CD14-positive monocyte (primary cell): ENCODE measurements around the gene IL34. TPM values are rescaled to one million over a fixed set of nuclear protein-coding genes. Genes with fewer than 3 reads are reported as not detected.

Experiments
- DNase-seq, 3 donors: peaks; one replicate each; pipeline ENCODE4 v3.0.0-alpha.2; 2011 to 2022
- H2AFZ ChIP-seq: 2 replicates; pipeline ENCODE4 v1.6.0; 2012; ENCODE audit warnings: mild to moderate bottlenecking, low read depth, low read length, inconsistent platforms; ENCODE audit not compliant: insufficient read depth, poor library complexity, severe bottlenecking
- H3K27ac ChIP-seq, 2 donors: 1 replicate in 1 of 2; 2 replicates in 1 of 2; pipeline ENCODE4 v1.5.1; 2012 to 2013; ENCODE audit warnings: low read length in 2 of 2, control low read depth in 1 of 2, inconsistent platforms in 1 of 2, low read depth in 1 of 2, mild to moderate bottlenecking in 1 of 2
- H3K27me3 ChIP-seq, 2 donors: one replicate each; pipeline versions ENCODE4 v1.6.0 to v1.6.1; 2011 to 2013; ENCODE audit warnings: low read length in 2 of 2; ENCODE audit not compliant: control insufficient read depth in 2 of 2, insufficient read depth in 2 of 2
- H3K36me3 ChIP-seq, 2 donors: replicated peaks in 1 of 2; 1 replicate in 1 of 2; 2 replicates in 1 of 2; pipeline versions ENCODE4 v1.5.1 to v1.6.1; 2012 to 2013; ENCODE audit warnings: low read length in 2 of 2, control low read depth in 1 of 2, inconsistent platforms in 1 of 2, mild to moderate bottlenecking in 1 of 2; ENCODE audit not compliant: insufficient read depth in 2 of 2, control insufficient read depth in 1 of 2
- H3K4me1 ChIP-seq, 2 donors: 1 replicate in 1 of 2; 2 replicates in 1 of 2; pipeline versions ENCODE4 v1.5.1 to v1.6.1; 2012 to 2013; ENCODE audit warnings: low read length in 2 of 2, control low read depth in 1 of 2, inconsistent platforms in 1 of 2, mild to moderate bottlenecking in 1 of 2, moderate library complexity in 1 of 2; ENCODE audit not compliant: insufficient read depth in 2 of 2, control insufficient read depth in 1 of 2
- H3K4me2 ChIP-seq: replicated peaks from 2 replicates; pipeline ENCODE3; 2012; ENCODE audit warnings: low read length, moderate library complexity, mild to moderate bottlenecking; ENCODE audit not compliant: poor library complexity, severe bottlenecking; ENCODE audit errors: extremely low read depth
- H3K4me3 ChIP-seq, 3 experiments: fragments of 200-600 bp in 1 of 3; sonication (generic) in 1 of 3; replicated peaks in 1 of 3; 1 replicate in 2 of 3; 2 replicates in 1 of 3; pipeline ENCODE4 v1.5.1; 2011 to 2013; ENCODE audit warnings: low read length in 3 of 3, mild to moderate bottlenecking in 3 of 3, control low read depth in 2 of 3, low read depth in 2 of 3, inconsistent platforms in 1 of 3, moderate library complexity in 1 of 3
- H3K79me2 ChIP-seq: 2 replicates; pipeline ENCODE4 v1.6.0; 2012; ENCODE audit warnings: mild to moderate bottlenecking, control low read depth, inconsistent platforms, low read length, moderate library complexity; ENCODE audit not compliant: insufficient read depth
- H3K9ac ChIP-seq: 2 replicates; pipeline ENCODE4 v1.6.0; 2017; ENCODE audit warnings: low read length, mild to moderate bottlenecking; ENCODE audit not compliant: insufficient read depth, poor library complexity, severe bottlenecking
- H3K9me3 ChIP-seq, 2 donors: replicated peaks in 1 of 2; 1 replicate in 1 of 2; 2 replicates in 1 of 2; pipeline versions ENCODE4 v1.5.1 to v1.6.1; 2012 to 2013; ENCODE audit warnings: low read length in 2 of 2, control low read depth in 1 of 2; ENCODE audit not compliant: control insufficient read depth in 1 of 2, insufficient read depth in 1 of 2
- H4K20me1 ChIP-seq: 2 replicates; pipeline ENCODE4 v1.6.0; 2012; ENCODE audit warnings: mild to moderate bottlenecking, low read length, control low read depth, moderate library complexity; ENCODE audit not compliant: insufficient read depth
- H3K27ac Mint-ChIP-seq, 7 donors: one replicate each; pipeline ENCODE4 v1.8.0; 2020; ENCODE audit warnings: mild to moderate bottlenecking in 7 of 7, mixed read lengths in 7 of 7, moderate library complexity in 6 of 7, inconsistent platforms in 2 of 7
- H3K27me3 Mint-ChIP-seq, 3 donors: one replicate each; pipeline ENCODE4 v1.8.0; 2021 to 2022; ENCODE audit warnings: low read depth in 3 of 3, mild to moderate bottlenecking in 3 of 3, mixed read lengths in 3 of 3, moderate library complexity in 3 of 3, inconsistent platforms in 1 of 3
- H3K36me3 Mint-ChIP-seq, 2 donors: one replicate each; pipeline ENCODE4 v1.8.0; 2020; ENCODE audit warnings: mixed read lengths in 2 of 2, inconsistent platforms in 1 of 2, mild to moderate bottlenecking in 1 of 2
- H3K4me1 Mint-ChIP-seq: one replicate; pipeline ENCODE4 v1.8.0; 2020; ENCODE audit warnings: mild to moderate bottlenecking, mixed read lengths
- H3K4me3 Mint-ChIP-seq, 2 donors: one replicate each; pipeline ENCODE4 v1.8.0; 2020; ENCODE audit warnings: mild to moderate bottlenecking in 2 of 2, mixed read lengths in 2 of 2, moderate library complexity in 1 of 2
- H3K9me3 Mint-ChIP-seq, 7 donors: one replicate each; pipeline ENCODE4 v1.8.0; 2020 to 2022; ENCODE audit warnings: mixed read lengths in 7 of 7, mild to moderate bottlenecking in 6 of 7, moderate library complexity in 6 of 7, inconsistent platforms in 2 of 7
- CTCF ChIP-seq: fragments of 200-600 bp; IDR thresholded peaks from one replicate; pipeline ENCODE4 v1.8.0; 2022; ENCODE audit warnings: antibody characterized with exemption, mild to moderate bottlenecking
- WGBS: methylation state at CpG from one replicate; pipeline ENCODE4 v1.1.5; 2013; ENCODE audit warnings: missing lambda C conversion rate; ENCODE audit not compliant: insufficient coverage; 5-methylcytosine and 5-hydroxymethylcytosine counted together
- intact Hi-C, 2 donors: fragments of 100-400 bp; cut with micrococcal nuclease; formaldehyde crosslinking; loops; one replicate each; pipeline versions ENCODE4 v1.15.0 to v1.15.1; 2023
- polyA plus RNA-seq, 3 donors: library from polyadenylated mRNA; depleted of rRNA in 1 of 3; unstranded in 2 of 3; stranded (reverse) in 1 of 3; fragments of 300-500 nt in 2 of 3; fragments of >200 nt in 1 of 3; fragmentation: Illumina TruSeq in 2 of 3; gene quantifications; 1 replicate in 2 of 3; 2 replicates in 1 of 3; pipeline ENCODE4 v1.2.3, GENCODE V29; 2012 to 2021

The IL34 gene
- polyA plus RNA-seq, 3 donors = not detected

- peaks cover 6% of the 10 kb centered on the region for H4K20me1 ChIP-seq
- TF ChIP-seq CTCF = no peak
- peaks cover 37 to 54% of the 10 kb centered on the region in 2 donors for H3K36me3 ChIP-seq
- H3K27me3 ChIP-seq = no peaks in the 10 kb centered on the region
- H3K27ac ChIP-seq = no peak overlapping the region
- intact Hi-C loops = no loop called here
- DNase-seq = no peak
- no peak overlapping the region for H3K4me3 ChIP-seq
- peaks cover 15 to 18% of the 10 kb centered on the region in 2 donors for H3K4me1 ChIP-seq
- no peaks in the 10 kb centered on the region for H3K79me2 ChIP-seq
- peaks cover 0 to 1% (median 0%) of the 10 kb centered on the region in 7 donors for H3K9me3 Mint-ChIP-seq
- H3K9me3 ChIP-seq = no peaks in the 10 kb centered on the region
- no peak overlapping the region for H2AFZ ChIP-seq
- peaks cover 32% of the 10 kb centered on the region for H3K4me1 Mint-ChIP-seq
- no peak overlapping the region for H3K4me3 Mint-ChIP-seq
- 73% methylated on average over 10 of the region's 14 CpGs for WGBS
- peaks cover 31 to 57% of the 10 kb centered on the region in 2 donors for H3K36me3 Mint-ChIP-seq
- H3K27me3 Mint-ChIP-seq = peaks cover 0 to 1% (median under 1%) of the 10 kb centered on the region in 3 donors
- no peak overlapping the region for H3K4me2 ChIP-seq
- H3K27ac Mint-ChIP-seq = no peak overlapping the region
- no peak overlapping the region for H3K9ac ChIP-seq
Observed at GRCh38 chr16:70697594-70698170, 51.3 kb downstream of the IL34 start.

- Histone ChIP-seq H4K20me1 (peaks cover 6% of the 10 kb centered on the region), H3K4me1 (peaks cover 15 to 18% of the 10 kb centered on the region in 2 donors)
- WGBS = 94% methylated on average over 8 of the region's 10 CpGs
Observed at GRCh38 chr16:70698901-70699300, 52.5 kb downstream of the IL34 start.

More at GRCh38 chr16:70698901-70699300, 52.5 kb downstream of the IL34 start:
- no peak overlapping the region for H3K27ac ChIP-seq
- H3K27me3 ChIP-seq = no peaks in the 10 kb centered on the region
- Mint-ChIP-seq H3K4me1 (peaks cover 35% of the 10 kb centered on the region), H3K27me3 (peaks cover 0 to 2% (median 1%) of the 10 kb centered on the region in 3 donors), H3K27ac (no peak overlapping the region), H3K9me3 (no peaks in the 10 kb centered on the region), H3K4me3 (no peak overlapping the region), H3K36me3 (peaks cover 31 to 57% of the 10 kb centered on the region in 2 donors)
- H3K36me3 ChIP-seq = peaks cover 36 to 49% of the 10 kb centered on the region in 2 donors
- no peak for TF ChIP-seq CTCF
- H2AFZ ChIP-seq = no peak overlapping the region
- no peak overlapping the region for H3K9ac ChIP-seq
- no peak for DNase-seq
- intact Hi-C loops = no loop called here
- no peaks in the 10 kb centered on the region for H3K79me2 ChIP-seq
- H3K4me3 ChIP-seq = no peak overlapping the region
- no peak overlapping the region for H3K4me2 ChIP-seq
- H3K9me3 ChIP-seq = no peaks in the 10 kb centered on the region
